Natural killer cell (primary cell): ENCODE data around the gene CHKB. TPM values are rescaled to one million over a fixed set of nuclear protein-coding genes. Genes with fewer than 3 reads are reported as not detected.

Source experiments
- ATAC-seq, 3 donors: fragments of 150-1000 bp in 2 of 3; fragments of 200-7000 bp in 1 of 3; cut with Tn5 transposase; 1 replicate in 1 of 3; 2 replicates in 2 of 3; pipeline ENCODE4 v1.10.0; 2021; ENCODE audit warnings: mild to moderate bottlenecking in 2 of 3, moderate library complexity in 2 of 3
- DNase-seq, 2 donors: peaks; one replicate each; pipeline versions ENCODE4 v3.0.0 to v3.0.0-alpha.2; 2013 to 2021; ENCODE audit warnings: mixed read lengths in 1 of 2
- H3K27ac ChIP-seq: one replicate; pipeline ENCODE4 v1.5.1; 2013; ENCODE audit warnings: mild to moderate bottlenecking, low read length
- H3K27me3 ChIP-seq: one replicate; pipeline ENCODE4 v1.6.1; 2013; ENCODE audit warnings: low read length; ENCODE audit not compliant: control insufficient read depth, insufficient read depth
- H3K36me3 ChIP-seq: one replicate; pipeline ENCODE4 v1.6.1; 2013; ENCODE audit warnings: low read length; ENCODE audit not compliant: control insufficient read depth, insufficient read depth
- H3K4me1 ChIP-seq: one replicate; pipeline ENCODE4 v1.6.1; 2013; ENCODE audit warnings: low read length; ENCODE audit not compliant: control insufficient read depth, insufficient read depth
- H3K4me3 ChIP-seq: one replicate; pipeline ENCODE4 v1.5.1; 2013; ENCODE audit warnings: low read length
- H3K9me3 ChIP-seq: one replicate; pipeline ENCODE4 v1.6.1; 2013; ENCODE audit warnings: low read length; ENCODE audit not compliant: control insufficient read depth, insufficient read depth
- H3K27ac Mint-ChIP-seq, 2 donors: one replicate each; pipeline ENCODE4 v1.8.0; 2022; ENCODE audit warnings: mild to moderate bottlenecking in 2 of 2, mixed read lengths in 2 of 2, moderate library complexity in 1 of 2
- H3K27me3 Mint-ChIP-seq, 2 donors: one replicate each; pipeline ENCODE4 v1.8.0; 2022; ENCODE audit warnings: low read depth in 2 of 2, mixed read lengths in 2 of 2
- H3K36me3 Mint-ChIP-seq: one replicate; pipeline ENCODE4 v1.8.0; 2022; ENCODE audit warnings: mixed read lengths
- H3K4me1 Mint-ChIP-seq, 2 donors: one replicate each; pipeline ENCODE4 v1.8.0; 2022; ENCODE audit warnings: mixed read lengths in 2 of 2
- H3K4me3 Mint-ChIP-seq: one replicate; pipeline ENCODE4 v1.8.0; 2022; ENCODE audit warnings: mild to moderate bottlenecking, moderate library complexity, mixed read lengths
- H3K9me3 Mint-ChIP-seq, 2 donors: one replicate each; pipeline ENCODE4 v1.8.0; 2022; ENCODE audit warnings: mixed read lengths in 2 of 2
- WGBS: methylation state at CpG from one replicate; pipeline ENCODE4 v1.1.7; 2013; ENCODE audit warnings: missing lambda C conversion rate; ENCODE audit not compliant: insufficient coverage; 5-methylcytosine and 5-hydroxymethylcytosine counted together
- intact Hi-C: fragments of 100-400 bp; cut with micrococcal nuclease; formaldehyde crosslinking; loops from one replicate; pipeline ENCODE4 v1.14.2; 2022
- total RNA-seq, 4 donors: library from RNA; stranded (reverse); fragments of 120-200 nt in 1 of 4; gene quantifications; one replicate each; pipeline versions ENCODE4 v1.2.3 to v1.2.4, GENCODE V29; 2013 to 2022
- TF ChIP-seq, protein P1 (sequence below): fragments of 200-600 bp; IDR thresholded peaks from one replicate; pipeline ENCODE4 v1.8.0; 2022; ENCODE audit warnings: antibody characterized with exemption

CHKB gene
- total RNA-seq, 3 donors from 2014 or later (not counting 1 experiment from before 2014, with no cell fraction given): 166 to 204 (median 180) TPM

DNA sequence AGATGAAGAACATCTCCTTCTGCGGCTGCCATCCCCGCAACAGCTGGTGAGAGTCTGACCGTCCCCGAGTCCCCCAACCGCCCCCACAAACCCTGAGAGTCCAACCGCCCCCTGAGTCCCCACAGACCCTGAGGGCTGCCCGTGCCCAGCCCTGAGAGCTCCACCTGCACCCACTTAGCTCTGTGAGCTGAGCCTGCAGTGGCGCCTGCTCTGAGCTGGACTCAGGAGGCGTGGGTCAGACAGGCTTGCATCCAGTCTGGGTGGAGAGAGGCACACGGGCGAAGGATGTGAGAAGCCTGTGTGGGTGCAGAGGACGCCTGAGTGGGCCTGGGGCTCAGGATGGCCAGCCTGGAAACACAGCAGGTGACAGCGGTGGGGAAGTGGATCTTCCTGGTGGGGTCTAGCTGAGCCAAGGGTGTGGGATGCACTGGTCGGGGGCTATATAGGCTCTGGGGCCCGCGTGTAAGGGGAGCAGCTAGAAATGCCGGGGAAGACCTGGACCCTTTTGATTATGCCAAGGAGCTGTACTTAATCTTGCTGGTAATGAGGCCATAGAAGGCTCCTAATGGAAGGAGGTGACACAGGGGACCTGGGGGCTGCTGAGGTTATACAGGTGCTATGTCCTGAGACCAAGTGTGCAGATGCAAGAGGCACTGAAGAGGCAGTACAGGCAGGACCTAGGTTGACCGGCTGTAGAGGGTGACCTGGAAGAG is 24.5 kb upstream of the CHKB start:
- Mint-ChIP-seq H3K4me3 (no peak overlapping the region), H3K9me3 (no peaks in the 10 kb centered on the region), H3K36me3 (no peaks in the 10 kb centered on the region), H3K27me3 (peaks cover 20 to 40% of the 10 kb centered on the region in 2 donors), H3K4me1 (peaks cover 0 to 3% of the 10 kb centered on the region in 2 donors), H3K27ac (no peak overlapping the region)
- intact Hi-C loops: no loop called here
- H3K27ac ChIP-seq: no peak overlapping the region
- TF ChIP-seq, protein P1, sequence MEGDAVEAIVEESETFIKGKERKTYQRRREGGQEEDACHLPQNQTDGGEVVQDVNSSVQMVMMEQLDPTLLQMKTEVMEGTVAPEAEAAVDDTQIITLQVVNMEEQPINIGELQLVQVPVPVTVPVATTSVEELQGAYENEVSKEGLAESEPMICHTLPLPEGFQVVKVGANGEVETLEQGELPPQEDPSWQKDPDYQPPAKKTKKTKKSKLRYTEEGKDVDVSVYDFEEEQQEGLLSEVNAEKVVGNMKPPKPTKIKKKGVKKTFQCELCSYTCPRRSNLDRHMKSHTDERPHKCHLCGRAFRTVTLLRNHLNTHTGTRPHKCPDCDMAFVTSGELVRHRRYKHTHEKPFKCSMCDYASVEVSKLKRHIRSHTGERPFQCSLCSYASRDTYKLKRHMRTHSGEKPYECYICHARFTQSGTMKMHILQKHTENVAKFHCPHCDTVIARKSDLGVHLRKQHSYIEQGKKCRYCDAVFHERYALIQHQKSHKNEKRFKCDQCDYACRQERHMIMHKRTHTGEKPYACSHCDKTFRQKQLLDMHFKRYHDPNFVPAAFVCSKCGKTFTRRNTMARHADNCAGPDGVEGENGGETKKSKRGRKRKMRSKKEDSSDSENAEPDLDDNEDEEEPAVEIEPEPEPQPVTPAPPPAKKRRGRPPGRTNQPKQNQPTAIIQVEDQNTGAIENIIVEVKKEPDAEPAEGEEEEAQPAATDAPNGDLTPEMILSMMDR: no peak
- H3K4me1 ChIP-seq: no peaks in the 10 kb centered on the region
- ATAC-seq (no peak), DNase-seq (no peak)
- H3K4me3 ChIP-seq: no peak overlapping the region
- H3K36me3 ChIP-seq: no peaks in the 10 kb centered on the region
- 85% methylated on average over 18 of the region's 18 CpGs for WGBS
- peaks cover 22% of the 10 kb centered on the region for H3K27me3 ChIP-seq
- no peaks in the 10 kb centered on the region for H3K9me3 ChIP-seq

DNA sequence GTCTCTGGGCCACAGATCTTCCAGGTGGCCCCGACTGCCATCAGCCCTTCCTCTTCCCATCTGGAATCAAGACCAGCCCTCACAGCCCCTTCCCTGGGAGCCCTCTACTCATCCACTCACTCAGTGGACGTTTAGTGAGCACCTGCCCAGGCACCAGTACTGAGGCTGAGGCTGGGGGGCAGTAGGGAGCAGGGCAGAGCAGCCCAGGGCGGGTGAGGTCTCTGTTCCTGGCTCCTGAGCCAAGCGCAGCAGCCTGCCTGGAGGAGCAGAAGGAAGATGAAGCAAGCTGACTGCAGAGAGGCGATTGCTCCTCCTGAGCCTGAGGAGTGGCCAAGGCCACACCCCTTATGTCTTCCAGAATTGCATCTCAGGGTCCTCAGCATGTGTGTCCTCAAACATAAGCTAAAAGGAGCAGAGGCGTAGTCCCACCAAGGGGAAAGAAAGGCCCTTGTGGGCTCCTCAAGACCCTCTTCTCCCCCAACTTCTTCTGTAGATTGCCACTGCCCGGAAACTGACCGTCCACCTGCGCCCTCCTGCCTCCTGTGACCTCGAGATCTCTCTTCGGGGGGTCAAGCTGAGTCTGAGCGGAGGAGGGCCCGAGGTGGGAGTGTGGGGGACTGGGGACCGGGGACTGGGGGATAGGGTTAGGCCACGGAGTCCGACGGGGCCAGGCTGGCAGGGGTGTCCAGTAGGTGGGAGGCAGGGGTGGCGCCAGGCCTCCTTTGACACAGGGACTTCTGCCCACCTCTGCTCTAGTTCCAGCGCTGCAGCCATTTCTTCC is 23.7 kb upstream of the CHKB start:
- no peaks in the 10 kb centered on the region for H3K9me3 ChIP-seq
- TF ChIP-seq, protein P1: no peak
- Mint-ChIP-seq H3K27ac (no peak overlapping the region), H3K27me3 (peaks cover 28 to 46% of the 10 kb centered on the region in 2 donors), H3K4me1 (peaks cover 0 to 10% of the 10 kb centered on the region in 2 donors), H3K4me3 (no peak overlapping the region), H3K9me3 (no peaks in the 10 kb centered on the region), H3K36me3 (no peaks in the 10 kb centered on the region)
- no peaks in the 10 kb centered on the region for H3K4me1 ChIP-seq
- intact Hi-C loops: no loop called here
- no peak overlapping the region for H3K4me3 ChIP-seq
- 78% methylated on average over 19 of the region's 19 CpGs for WGBS
- H3K27me3 ChIP-seq: peaks cover 28% of the 10 kb centered on the region
- no peak for ATAC-seq
- no peak overlapping the region for H3K27ac ChIP-seq
- DNase-seq: no peak
- no peaks in the 10 kb centered on the region for H3K36me3 ChIP-seq

DNA sequence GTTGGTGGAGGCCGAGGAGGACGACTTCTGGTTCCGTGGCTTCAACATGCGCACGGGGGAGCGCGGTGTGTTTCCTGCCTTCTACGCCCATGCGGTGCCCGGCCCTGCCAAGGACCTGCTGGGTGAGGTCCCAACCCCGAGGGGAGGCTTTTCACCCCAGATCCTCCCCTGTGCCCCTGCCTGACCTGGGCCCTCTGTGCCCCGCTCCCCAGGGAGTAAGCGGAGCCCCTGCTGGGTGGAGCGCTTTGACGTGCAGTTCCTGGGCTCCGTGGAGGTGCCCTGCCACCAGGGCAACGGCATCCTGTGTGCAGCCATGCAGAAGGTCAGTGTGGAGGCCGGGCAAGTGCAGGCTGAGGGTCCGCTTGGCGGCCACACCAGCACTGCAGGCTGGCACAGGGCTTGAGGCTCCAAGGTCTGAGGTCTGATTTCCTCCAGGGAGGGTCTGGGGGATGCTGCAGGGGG is 23.0 kb upstream of the CHKB start:
- intact Hi-C loops: no loop called here
- H3K27me3 ChIP-seq: peaks cover 31% of the 10 kb centered on the region
- no peaks in the 10 kb centered on the region for H3K9me3 ChIP-seq
- TF ChIP-seq, protein P1: no peak
- no peak for DNase-seq
- peaks cover 0 to 10% of the 10 kb centered on the region in 2 donors for H3K4me1 Mint-ChIP-seq
- 78% methylated on average over 20 of the region's 20 CpGs for WGBS
- no peak overlapping the region for H3K4me3 ChIP-seq
- H3K36me3 Mint-ChIP-seq: no peaks in the 10 kb centered on the region
- no peak overlapping the region for H3K4me3 Mint-ChIP-seq
- H3K27me3 Mint-ChIP-seq: peaks cover 28 to 43% of the 10 kb centered on the region in 2 donors
- no peak for ATAC-seq
- H3K36me3 ChIP-seq: no peaks in the 10 kb centered on the region
- no peak overlapping the region for H3K27ac Mint-ChIP-seq
- H3K4me1 ChIP-seq: peaks cover 4% of the 10 kb centered on the region
- H3K27ac ChIP-seq: no peak overlapping the region
- H3K9me3 Mint-ChIP-seq: no peaks in the 10 kb centered on the region
